Right cardiac atrium (tissue), 5 donors: Measurements from ENCODE around the gene ZCCHC9. TPM values are rescaled to one million over a fixed set of nuclear protein-coding genes. Genes with fewer than 3 reads are reported as not detected.

Experiments
- ATAC-seq, 2 donors: fragments of 200-7000 bp; cut with Tn5 transposase; one replicate each; pipeline versions ENCODE4 v1.8.0 to v1.9.1; 2020; ENCODE audit warnings: moderate library complexity in 2 of 2, mild to moderate bottlenecking in 1 of 2
- DNase-seq, 3 donors: peaks; one replicate each; pipeline ENCODE4 v3.0.0-alpha.2; 2020
- H3K27ac ChIP-seq: one replicate; pipeline ENCODE4 v1.5.1; 2013; ENCODE audit warnings: mild to moderate bottlenecking, low read length, control low read depth, moderate library complexity
- H3K27me3 ChIP-seq: one replicate; pipeline ENCODE4 v1.6.1; 2013; ENCODE audit not compliant: control insufficient read depth, insufficient read depth
- H3K4me1 ChIP-seq: one replicate; pipeline ENCODE4 v1.6.1; 2013; ENCODE audit warnings: low read length; ENCODE audit not compliant: control insufficient read depth, insufficient read depth
- H3K4me3 ChIP-seq: one replicate; pipeline ENCODE4 v1.5.1; 2013; ENCODE audit warnings: low read length, control low read depth
- H3K9me3 ChIP-seq: one replicate; pipeline ENCODE4 v1.6.1; 2013; ENCODE audit warnings: low read length; ENCODE audit not compliant: control insufficient read depth
- WGBS: extraction: QIAGEN DNeasy Blood & Tissue Kit; methylation state at CpG from one replicate; pipeline ENCODE4 v1.1.7; 2013; 5-methylcytosine and 5-hydroxymethylcytosine counted together
- intact Hi-C, 4 donors: fragments of 100-400 bp; cut with DNase I; formaldehyde crosslinking; loops; one replicate each; pipeline versions ENCODE4 v1.11.0 to v1.14.0; 2022 to 2023
- polyA plus RNA-seq: library from polyadenylated mRNA; stranded (reverse); fragments of 200-250 nt; gene quantifications from one replicate; pipeline ENCODE4 v1.2.3, GENCODE V29; 2013
- total RNA-seq, 4 donors: library from RNA; stranded (reverse); fragmentation: NEBNext Ultra II Directional; extraction: Animal tissue kit (Norgen Biotek cat#: 25700); gene quantifications; one replicate each; pipeline ENCODE4 v1.2.1, GENCODE V29; 2021
- donor health status: healthy with polysubstance abuse.
- donor health status: DM: no; HTN: yes; CAD: no.
- donor health status: DM: no; HTN: no; CAD: no.
- donor health status: DM: no; HTN: yes; CAD: no; lungs with severe emphysema.
- donor health status: DM: yes; HTN: yes; CAD: no.

Gene ZCCHC9
- total and polyA plus RNA-seq, 5 donors, result 13.0 to 17.3 (median 13.9) TPM

GRCh38 chr5:81308836-81309235 lies 7.4 kb downstream of the ZCCHC9 start:
- no peak for DNase-seq
- H3K4me3 ChIP-seq, result no peak overlapping the region
- intact Hi-C loops, result no loop called here
- H3K9me3 ChIP-seq, result no peaks in the 10 kb centered on the region
- 95% methylated on average over 2 of the region's 2 CpGs for WGBS
- H3K27me3 ChIP-seq, result no peaks in the 10 kb centered on the region
- ATAC-seq, result no peak
- no peak overlapping the region for H3K27ac ChIP-seq
- no peaks in the 10 kb centered on the region for H3K4me1 ChIP-seq

DNA sequence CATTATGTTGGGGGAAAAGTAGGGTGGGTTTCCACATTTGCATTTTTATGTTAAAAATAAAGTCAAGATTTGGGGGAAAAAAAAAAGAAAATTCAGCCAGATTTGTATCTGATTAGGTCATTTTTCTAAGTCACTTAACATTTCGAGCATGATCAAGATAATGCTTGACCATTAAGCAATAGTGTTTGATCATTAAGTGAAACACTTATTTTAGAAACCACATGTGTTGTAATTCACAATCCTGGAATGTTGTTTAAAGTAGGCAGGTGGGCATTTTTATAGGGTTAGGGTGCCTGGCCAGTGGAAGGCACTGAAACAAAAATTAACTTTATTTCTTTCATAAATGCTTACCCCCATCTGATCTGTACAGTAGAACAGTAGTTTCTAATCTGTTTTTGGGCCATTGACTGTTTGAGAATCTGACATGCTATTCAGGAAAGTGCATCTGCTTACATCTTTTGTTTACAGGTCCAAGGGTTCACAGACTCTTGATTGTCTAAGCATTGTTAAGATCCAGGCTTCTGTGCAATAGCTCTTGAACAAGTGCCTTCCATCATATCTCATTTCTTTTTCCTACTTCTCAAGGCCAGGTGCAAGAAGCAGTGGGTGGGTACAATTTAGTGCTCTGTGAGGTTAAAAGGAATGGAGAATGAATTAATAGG lies 9.1 kb downstream of the ZCCHC9 start:
- no peak overlapping the region for H3K4me3 ChIP-seq
- no peaks in the 10 kb centered on the region for H3K4me1 ChIP-seq
- intact Hi-C loops, result no loop called here
- H3K27ac ChIP-seq, result no peak overlapping the region
- H3K27me3 ChIP-seq, result no peaks in the 10 kb centered on the region
- DNase-seq (no peak), ATAC-seq (no peak)
- 78% methylated on average over 1 of the region's 1 CpG for WGBS
- H3K9me3 ChIP-seq, result no peaks in the 10 kb centered on the region

DNA sequence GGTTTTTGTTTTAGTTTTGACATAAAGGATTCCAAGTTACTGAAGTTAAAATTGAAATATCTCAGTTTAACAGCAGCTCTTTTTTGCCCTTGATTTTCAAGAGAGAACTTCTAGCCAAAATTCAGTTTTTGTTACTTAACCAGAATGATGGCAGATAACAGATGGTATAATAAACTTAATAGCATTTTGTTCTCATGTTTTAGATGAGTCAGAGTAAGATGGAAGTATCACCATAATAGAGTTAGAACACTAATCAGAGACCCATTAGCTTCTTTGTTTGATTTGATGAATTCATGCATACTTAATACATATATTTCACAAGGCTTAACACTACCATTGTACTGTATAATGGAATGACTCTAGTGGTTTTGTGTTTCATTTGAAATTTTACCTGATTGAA lies 11.9 kb downstream of the ZCCHC9 start:
- intact Hi-C loops, result no loop called here
- no peaks in the 10 kb centered on the region for H3K9me3 ChIP-seq
- H3K4me3 ChIP-seq, result no peak overlapping the region
- no peaks in the 10 kb centered on the region for H3K4me1 ChIP-seq
- no peaks in the 10 kb centered on the region for H3K27me3 ChIP-seq
- H3K27ac ChIP-seq, result no peak overlapping the region
- DNase-seq, result no peak
- ATAC-seq, result no peak

DNA sequence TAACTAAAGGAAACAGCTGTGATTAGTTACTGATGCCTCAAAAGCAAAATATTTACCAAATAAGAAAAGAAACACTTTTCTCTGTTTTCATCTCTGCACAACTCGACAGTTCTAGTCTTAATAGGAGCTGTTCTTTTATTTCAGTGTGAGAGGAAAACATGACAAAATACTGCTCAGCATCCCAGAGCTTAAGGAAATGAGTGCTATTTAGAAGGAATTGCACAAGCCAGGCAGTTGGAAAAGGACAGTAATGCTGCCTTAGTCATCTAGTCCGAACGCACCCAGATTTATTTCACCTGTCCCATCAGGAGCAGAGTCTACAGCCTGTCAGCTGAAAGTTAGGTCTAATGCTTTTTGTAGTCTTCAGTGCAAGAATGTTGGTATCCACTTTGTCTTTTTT lies 12.3 kb downstream of the ZCCHC9 start:
- intact Hi-C loops, result no loop called here
- H3K4me1 ChIP-seq, result no peaks in the 10 kb centered on the region
- DNase-seq (no peak), ATAC-seq (no peak)
- no peaks in the 10 kb centered on the region for H3K9me3 ChIP-seq
- WGBS, result 96% methylated on average over 3 of the region's 3 CpGs
- H3K27ac ChIP-seq, result no peak overlapping the region
- no peaks in the 10 kb centered on the region for H3K27me3 ChIP-seq
- no peak overlapping the region for H3K4me3 ChIP-seq

- DNase-seq (no peak), ATAC-seq (no peak)
- intact Hi-C loops, result no loop called here
- Histone ChIP-seq H3K9me3 (no peaks in the 10 kb centered on the region), H3K27ac (no peak overlapping the region), H3K4me1 (no peaks in the 10 kb centered on the region), H3K4me3 (no peak overlapping the region), H3K27me3 (no peaks in the 10 kb centered on the region)
- 97% methylated on average over 3 of the region's 3 CpGs for WGBS
These were observed 13.2 kb downstream of the ZCCHC9 start for GRCh38 chr5:81314581-81314980.

- 75% methylated on average over 1 of the region's 1 CpG for WGBS
- ATAC-seq, result no peak
These were observed 13.9 kb downstream of the ZCCHC9 start for GRCh38 chr5:81315336-81315735.

DNA sequence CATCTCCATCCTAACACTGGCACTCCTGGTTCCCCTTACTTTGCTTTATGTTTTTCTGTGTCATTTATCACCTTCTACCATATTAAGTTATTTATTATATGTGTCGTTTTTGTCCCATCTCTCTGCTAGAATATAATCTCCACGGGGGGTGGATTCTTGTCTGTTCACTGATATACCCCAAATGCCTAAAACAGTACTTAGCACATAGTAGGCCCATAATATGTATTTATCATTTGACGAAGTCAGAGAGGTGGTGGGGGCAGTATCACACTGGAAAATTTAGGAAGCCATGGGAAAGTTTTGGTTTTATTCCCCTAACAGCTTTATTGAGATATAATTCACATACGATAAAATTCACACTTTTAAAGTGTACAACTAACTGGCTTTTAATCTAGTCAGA lies 14.4 kb downstream of the ZCCHC9 start:
- no peak overlapping the region for H3K27ac ChIP-seq
- H3K4me1 ChIP-seq, result no peaks in the 10 kb centered on the region
- no peaks in the 10 kb centered on the region for H3K27me3 ChIP-seq
- DNase-seq, result no peak
- WGBS, result 91% methylated on average over 4 of the region's 4 CpGs
- intact Hi-C loops, result no loop called here
- no peak for ATAC-seq
- no peak overlapping the region for H3K4me3 ChIP-seq
- H3K9me3 ChIP-seq, result no peaks in the 10 kb centered on the region

More at GRCh38 chr5:81315336-81315735, 13.9 kb downstream of the ZCCHC9 start:
- intact Hi-C loops, result no loop called here
- Histone ChIP-seq H3K27ac (no peak overlapping the region), H3K4me3 (no peak overlapping the region), H3K27me3 (no peaks in the 10 kb centered on the region), H3K9me3 (no peaks in the 10 kb centered on the region), H3K4me1 (no peaks in the 10 kb centered on the region)
- DNase-seq, result no peak

GRCh38 chr5:81316571-81316970 lies 15.2 kb downstream of the ZCCHC9 start:
- no peak overlapping the region for H3K4me3 ChIP-seq
- H3K4me1 ChIP-seq, result no peaks in the 10 kb centered on the region
- H3K9me3 ChIP-seq, result no peaks in the 10 kb centered on the region
- no peak for ATAC-seq
- intact Hi-C loops, result no loop called here
- DNase-seq, result no peak
- no peaks in the 10 kb centered on the region for H3K27me3 ChIP-seq
- WGBS, result 93% methylated on average over 2 of the region's 2 CpGs
- H3K27ac ChIP-seq, result no peak overlapping the region

- H3K4me3 ChIP-seq, result no peak overlapping the region
- 43% methylated on average over 2 of the region's 2 CpGs for WGBS
These were observed 16.1 kb downstream of the ZCCHC9 start for GRCh38 chr5:81317536-81317935.

GRCh38 chr5:81326554-81326953 lies 25.2 kb downstream of the ZCCHC9 start:
- H3K27ac ChIP-seq, result no peak overlapping the region
- DNase-seq, result no peak
- H3K4me3 ChIP-seq, result no peak overlapping the region
- no peak for ATAC-seq
- 96% methylated on average over 2 of the region's 2 CpGs for WGBS
- H3K27me3 ChIP-seq, result no peaks in the 10 kb centered on the region
- no peaks in the 10 kb centered on the region for H3K4me1 ChIP-seq
- intact Hi-C loops, result no loop called here
- no peaks in the 10 kb centered on the region for H3K9me3 ChIP-seq

More at GRCh38 chr5:81317536-81317935, 16.1 kb downstream of the ZCCHC9 start:
- intact Hi-C loops, result no loop called here
- no peak overlapping the region for H3K27ac ChIP-seq
- no peaks in the 10 kb centered on the region for H3K27me3 ChIP-seq
- H3K9me3 ChIP-seq, result no peaks in the 10 kb centered on the region
- ATAC-seq (no peak), DNase-seq (no peak)
- H3K4me1 ChIP-seq, result no peaks in the 10 kb centered on the region

DNA sequence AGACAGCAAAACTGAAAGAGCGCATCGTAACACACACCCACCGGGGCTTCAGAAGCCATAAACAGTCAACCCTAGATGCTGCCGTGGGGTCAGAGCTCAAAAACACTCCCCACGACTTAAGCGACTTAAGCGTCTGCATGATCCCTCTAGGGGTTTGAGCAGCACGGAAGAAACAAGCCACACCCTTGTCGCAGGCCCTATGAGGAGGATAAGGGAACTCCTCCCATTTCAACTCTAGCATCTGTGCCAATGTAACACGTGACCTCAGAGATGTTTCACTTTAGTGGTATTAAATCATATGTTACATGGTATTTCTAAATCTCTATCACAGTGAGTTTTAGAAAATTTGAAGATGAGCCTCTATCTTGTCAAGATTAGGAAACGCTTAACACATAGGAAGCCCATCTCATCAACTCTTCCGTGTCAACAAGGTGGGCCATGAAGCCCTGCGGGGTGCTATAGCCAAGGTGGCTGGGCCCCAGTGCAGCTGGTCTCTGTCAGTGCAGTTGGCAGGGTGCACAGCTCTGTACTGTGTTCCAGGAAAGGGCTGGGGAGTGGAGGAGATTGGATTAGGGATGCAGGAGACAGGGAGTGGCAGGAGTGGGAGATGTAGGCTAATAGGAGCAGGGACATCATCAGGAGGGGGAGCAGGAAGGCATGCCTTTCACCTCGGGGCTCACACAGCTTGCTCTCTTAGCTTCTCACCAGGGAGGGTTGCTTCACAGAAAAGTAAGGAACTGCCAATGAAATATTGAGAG lies 33.1 kb downstream of the ZCCHC9 start:
- intact Hi-C loops, result no loop called here
- Histone ChIP-seq H3K4me3 (peak overlapping the region; percentile 26), H3K27ac (no peak overlapping the region), H3K4me1 (no peaks in the 10 kb centered on the region), H3K27me3 (no peaks in the 10 kb centered on the region), H3K9me3 (no peaks in the 10 kb centered on the region)
- 52% methylated on average over 14 of the region's 14 CpGs for WGBS
- ATAC-seq (peak; percentile 25 to 29), DNase-seq (peak in 1 of 3 donors; percentile 48)
